Neural cell (in vitro differentiated cells): Measurements from ENCODE around the gene MMP25. TPM values are rescaled to one million over a fixed set of nuclear protein-coding genes. Genes with fewer than 3 reads are reported as not detected.

Experiments used
- H2AFZ ChIP-seq: fragments of 200-600, 300-800 bp; sonication (generic), shearing (Covaris generic); 2 replicates; pipeline ENCODE4 v1.6.0; 2014; ENCODE audit warnings: low read depth, mild to moderate bottlenecking, antibody characterized with exemption, low read length, moderate library complexity
- H3F3A ChIP-seq: fragments of 200-600 bp; shearing (Covaris generic); 2 replicates; pipeline ENCODE4 v1.6.1; 2016; ENCODE audit warnings: mild to moderate bottlenecking, moderate library complexity, mixed read lengths, antibody characterized with exemption, low read length; ENCODE audit not compliant: insufficient read depth, poor library complexity, severe bottlenecking
- H3K27ac ChIP-seq: fragments of 200-600, 300-800 bp; sonication (generic), shearing (Covaris generic); 2 replicates; pipeline ENCODE4 v1.5.1; 2014; ENCODE audit warnings: mild to moderate bottlenecking, low read length, moderate library complexity
- H3K27me3 ChIP-seq: fragments of 300-800, 200-600 bp; sonication (generic), shearing (Covaris generic); 2 replicates; pipeline ENCODE4 v1.6.0; 2014; ENCODE audit warnings: mild to moderate bottlenecking, low read depth, low read length, moderate library complexity; ENCODE audit not compliant: insufficient read depth
- H3K36me3 ChIP-seq: fragments of 300-800, 200-600 bp; sonication (generic), shearing (Covaris generic); 2 replicates; pipeline ENCODE4 v1.5.1; 2014; ENCODE audit warnings: mild to moderate bottlenecking, antibody characterized with exemption, low read length, moderate library complexity; ENCODE audit not compliant: insufficient read depth
- H3K4me2 ChIP-seq: fragments of 300-800, 200-600 bp; sonication (generic), shearing (Covaris generic); 2 replicates; pipeline ENCODE4 v1.6.0; 2014; ENCODE audit warnings: mild to moderate bottlenecking, low read length
- H3K4me3 ChIP-seq: fragments of 300-800, 200-600 bp; sonication (generic), shearing (Covaris generic); 2 replicates; pipeline ENCODE4 v1.5.1; 2014; ENCODE audit warnings: mild to moderate bottlenecking, low read length, moderate library complexity
- H3K79me2 ChIP-seq: fragments of 200-600 bp; shearing (Covaris generic); replicated peaks from 2 replicates; pipeline ENCODE4 v1.6.0; 2014; ENCODE audit warnings: mild to moderate bottlenecking, low read length, moderate library complexity; ENCODE audit not compliant: insufficient read depth
- H3K9ac ChIP-seq: fragments of 300-800, 200-600 bp; sonication (generic), shearing (Covaris generic); 2 replicates; pipeline ENCODE4 v1.6.1; 2016; ENCODE audit warnings: mild to moderate bottlenecking, low read length, mixed read lengths
- H3K9me2 ChIP-seq: fragments of 200-600 bp; shearing (Covaris generic); 2 replicates; pipeline ENCODE4 v1.6.1; 2016; ENCODE audit warnings: mild to moderate bottlenecking, low read length, mixed read lengths; ENCODE audit not compliant: insufficient read depth
- H3K9me3 ChIP-seq: fragments of 200-600, 300-800 bp; sonication (generic), shearing (Covaris generic); 2 replicates; pipeline ENCODE4 v1.6.1; 2016; ENCODE audit warnings: mild to moderate bottlenecking, mixed run types, low read length, moderate library complexity, mixed read lengths
- H4K20me1 ChIP-seq: fragments of 200-600 bp; shearing (Covaris generic); 2 replicates; pipeline ENCODE4 v1.6.1; 2016; ENCODE audit warnings: mild to moderate bottlenecking, mixed run types; ENCODE audit not compliant: insufficient read depth
- CTCF ChIP-seq: fragments of 450-650 bp; IDR thresholded peaks from 2 replicates; pipeline ENCODE4 v1.5.1; 2014; ENCODE audit warnings: antibody characterized with exemption, mild to moderate bottlenecking, moderate library complexity; ENCODE audit not compliant: poor library complexity, severe bottlenecking
- EP300 ChIP-seq: fragments of 450-650 bp; conservative IDR thresholded peaks from 2 replicates; pipeline ENCODE4 v1.6.1; 2014; ENCODE audit warnings: antibody characterized with exemption, mild to moderate bottlenecking, moderate library complexity; ENCODE audit not compliant: poor library complexity, severe bottlenecking
- EZH2 ChIP-seq: fragments of 200-600, 300-800 bp; shearing (Covaris generic), sonication (generic); IDR thresholded peaks from 2 replicates; pipeline ENCODE4 v1.6.1; 2014; ENCODE audit warnings: antibody characterized with exemption, low read length, borderline replicate concordance, mild to moderate bottlenecking; ENCODE audit not compliant: insufficient read depth, poor library complexity, severe bottlenecking
- MXI1 ChIP-seq: fragments of 450-650 bp; conservative IDR thresholded peaks from 2 replicates; pipeline ENCODE4 v1.6.1; 2014; ENCODE audit warnings: antibody characterized with exemption, mild to moderate bottlenecking; ENCODE audit not compliant: poor library complexity, severe bottlenecking
- POLR2AphosphoS5 ChIP-seq: IDR thresholded peaks from 2 replicates; pipeline ENCODE4 v1.6.1; 2012
- RAD21 ChIP-seq: fragments of 450-650 bp; conservative IDR thresholded peaks from 2 replicates; pipeline ENCODE4 v1.6.1; 2014; ENCODE audit warnings: antibody characterized with exemption, mild to moderate bottlenecking, moderate library complexity
- REST ChIP-seq: IDR thresholded peaks from 2 replicates; pipeline ENCODE4 v1.6.1; 2012; ENCODE audit warnings: borderline replicate concordance
- SMC3 ChIP-seq: fragments of 450-650 bp; conservative IDR thresholded peaks from 2 replicates; pipeline ENCODE4 v1.6.1; 2014; ENCODE audit warnings: antibody characterized with exemption, mild to moderate bottlenecking, moderate library complexity; ENCODE audit not compliant: poor library complexity
- TAF1 ChIP-seq: IDR thresholded peaks from 2 replicates; pipeline ENCODE4 v1.6.1; 2012; ENCODE audit warnings: low read depth
- polyA plus RNA-seq: library from polyadenylated mRNA; depleted of rRNA; stranded (reverse); fragments of >200 nt; gene quantifications from 2 replicates; pipeline ENCODE4 v1.2.3, GENCODE V29; 2014

Gene MMP25
- polyA plus RNA-seq, 1 donor from 2014 or later, result not detected

DNA sequence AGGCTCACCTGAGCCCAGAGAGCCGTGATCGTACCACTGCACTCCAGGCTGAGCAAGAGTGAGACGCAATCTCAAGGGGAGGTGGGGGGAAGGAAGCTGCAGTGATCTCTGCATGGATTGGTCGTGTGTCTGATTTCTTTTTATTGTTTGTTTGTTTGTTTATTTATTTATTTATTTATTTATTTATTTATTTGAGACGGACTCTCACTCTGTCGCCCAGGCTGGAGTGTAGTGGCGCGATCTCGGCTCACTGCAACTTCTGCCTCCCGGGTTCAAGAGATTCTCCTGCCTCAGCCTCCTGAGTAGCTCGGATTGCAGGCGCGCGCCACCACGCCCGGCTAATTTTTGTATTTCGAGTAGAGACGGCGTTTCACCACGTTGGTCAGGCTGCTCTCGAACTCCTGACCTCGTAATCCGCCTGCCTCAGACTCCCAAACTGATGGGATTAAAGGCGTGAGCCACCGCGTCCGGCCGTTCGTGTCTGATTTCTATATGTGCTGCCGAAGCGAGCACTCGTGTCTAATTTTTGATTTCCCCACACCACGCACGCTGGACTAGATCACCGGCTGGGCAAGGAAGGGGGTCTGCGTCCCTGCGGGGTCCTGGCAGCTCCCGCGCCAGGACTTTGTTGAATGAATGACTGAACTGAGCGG, 26.6 kb upstream of the MMP25 start:
- Histone ChIP-seq H4K20me1 (no peaks in the 10 kb centered on the region), H3K27me3 (peaks cover 38% of the 10 kb centered on the region), H3K9ac (no peak overlapping the region), H3K4me3 (peak overlapping the region; percentile 55), H3K79me2 (no peaks in the 10 kb centered on the region), H3K4me2 (no peak overlapping the region), H3K9me3 (no peaks in the 10 kb centered on the region), H3K9me2 (no peaks in the 10 kb centered on the region), H3K36me3 (no peaks in the 10 kb centered on the region), H2AFZ (no peak overlapping the region), H3K27ac (no peak overlapping the region), H3F3A (no peaks in the 10 kb centered on the region)
- TF ChIP-seq TAF1 (no peak), EZH2 (no peak), POLR2AphosphoS5 (no peak), RAD21 (no peak), MXI1 (no peak), EP300 (no peak), CTCF (no peak), SMC3 (no peak), REST (no peak)

GRCh38 chr16:3020247-3020603, 26.1 kb upstream of the MMP25 start, which contains the start of gene TNFRSF12A:
TSS of gene TNFRSF12A (plus strand) at chr16:3020368. CDS start at chr16:3020398, 30 bp downstream.
- H3F3A ChIP-seq, result no peaks in the 10 kb centered on the region
- H3K9me2 ChIP-seq, result no peaks in the 10 kb centered on the region
- H3K9me3 ChIP-seq, result no peaks in the 10 kb centered on the region
- peak within 1 kb of the TSS; percentile 5 for H3K9ac ChIP-seq
- no peaks in the 10 kb centered on the region for H3K36me3 ChIP-seq
- H4K20me1 ChIP-seq, result no peaks in the 10 kb centered on the region
- H3K27me3 ChIP-seq, result peaks cover 38% of the 10 kb centered on the region
- H2AFZ ChIP-seq, result no peak within 1 kb of the TSS
- no peak for TF ChIP-seq MXI1
- no peak for TF ChIP-seq EP300
- no peak for TF ChIP-seq POLR2AphosphoS5
- TF ChIP-seq SMC3, result no peak
- TF ChIP-seq RAD21, result no peak
- no peak for TF ChIP-seq EZH2
- no peak for TF ChIP-seq CTCF
- no peak for TF ChIP-seq TAF1
- TF ChIP-seq REST, result no peak
- H3K27ac ChIP-seq, result no peak within 1 kb of the TSS
- H3K79me2 ChIP-seq, result no peaks in the 10 kb centered on the region
- H3K4me2 ChIP-seq, result no peak within 1 kb of the TSS
- peak within 1 kb of the TSS; percentile 55 for H3K4me3 ChIP-seq
